Fibroblast of pulmonary artery (primary cell): ENCODE measurements around the gene CEP70.

Experiments
- DNase-seq: peaks from one replicate; pipeline ENCODE4 v3.0.0-alpha.2; 2010; ENCODE audit warnings: low read depth
- H3K4me3 ChIP-seq: replicated peaks from 2 replicates; pipeline ENCODE4 v1.5.1; 2011; ENCODE audit warnings: low read depth, mild to moderate bottlenecking, control low read depth, low read length, moderate library complexity
- TF ChIP-seq, protein P1 (sequence below): IDR thresholded peaks from 2 replicates; pipeline ENCODE4 v1.5.1; 2011; ENCODE audit warnings: mild to moderate bottlenecking, control low read depth, low read length, inconsistent platforms; ENCODE audit errors: missing control alignments

Gene CEP70

DNA sequence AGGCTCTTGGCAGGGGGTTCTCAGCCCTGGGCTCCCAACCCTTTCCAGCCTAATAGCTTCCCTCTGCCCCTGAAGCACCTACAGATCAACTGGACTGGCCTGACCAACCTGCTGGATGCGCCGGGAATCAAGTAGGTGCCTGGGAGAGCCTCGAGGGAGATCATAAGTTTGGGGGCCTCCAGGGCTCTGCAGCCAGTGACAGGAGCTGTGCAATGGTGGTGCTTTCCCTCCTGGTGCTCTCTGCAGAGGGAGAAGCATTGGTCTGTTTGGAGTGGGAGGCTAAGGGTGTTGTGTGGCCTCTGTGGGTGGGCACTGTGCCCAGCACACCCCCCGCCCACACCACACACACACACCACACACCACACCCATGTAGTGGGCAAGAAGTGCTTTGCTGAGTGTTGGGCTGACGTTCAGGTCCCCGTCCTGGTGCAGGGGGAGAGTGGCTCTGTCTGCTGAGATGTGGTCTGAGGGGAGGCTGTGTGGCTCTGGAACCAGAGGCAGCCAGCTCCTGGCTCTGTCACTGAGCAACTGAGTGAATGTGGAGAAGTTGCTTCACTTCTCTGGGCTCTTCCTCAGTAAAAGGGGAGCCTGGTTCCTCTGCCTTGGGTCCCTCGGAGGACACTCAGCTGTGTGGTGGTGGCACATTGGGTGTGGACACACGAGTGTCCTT is 133.4 kb downstream of the CEP70 start:
- DNase-seq, result no peak
- TF ChIP-seq, protein P1, sequence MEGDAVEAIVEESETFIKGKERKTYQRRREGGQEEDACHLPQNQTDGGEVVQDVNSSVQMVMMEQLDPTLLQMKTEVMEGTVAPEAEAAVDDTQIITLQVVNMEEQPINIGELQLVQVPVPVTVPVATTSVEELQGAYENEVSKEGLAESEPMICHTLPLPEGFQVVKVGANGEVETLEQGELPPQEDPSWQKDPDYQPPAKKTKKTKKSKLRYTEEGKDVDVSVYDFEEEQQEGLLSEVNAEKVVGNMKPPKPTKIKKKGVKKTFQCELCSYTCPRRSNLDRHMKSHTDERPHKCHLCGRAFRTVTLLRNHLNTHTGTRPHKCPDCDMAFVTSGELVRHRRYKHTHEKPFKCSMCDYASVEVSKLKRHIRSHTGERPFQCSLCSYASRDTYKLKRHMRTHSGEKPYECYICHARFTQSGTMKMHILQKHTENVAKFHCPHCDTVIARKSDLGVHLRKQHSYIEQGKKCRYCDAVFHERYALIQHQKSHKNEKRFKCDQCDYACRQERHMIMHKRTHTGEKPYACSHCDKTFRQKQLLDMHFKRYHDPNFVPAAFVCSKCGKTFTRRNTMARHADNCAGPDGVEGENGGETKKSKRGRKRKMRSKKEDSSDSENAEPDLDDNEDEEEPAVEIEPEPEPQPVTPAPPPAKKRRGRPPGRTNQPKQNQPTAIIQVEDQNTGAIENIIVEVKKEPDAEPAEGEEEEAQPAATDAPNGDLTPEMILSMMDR, result no peak
- no peak overlapping the region for H3K4me3 ChIP-seq

DNA sequence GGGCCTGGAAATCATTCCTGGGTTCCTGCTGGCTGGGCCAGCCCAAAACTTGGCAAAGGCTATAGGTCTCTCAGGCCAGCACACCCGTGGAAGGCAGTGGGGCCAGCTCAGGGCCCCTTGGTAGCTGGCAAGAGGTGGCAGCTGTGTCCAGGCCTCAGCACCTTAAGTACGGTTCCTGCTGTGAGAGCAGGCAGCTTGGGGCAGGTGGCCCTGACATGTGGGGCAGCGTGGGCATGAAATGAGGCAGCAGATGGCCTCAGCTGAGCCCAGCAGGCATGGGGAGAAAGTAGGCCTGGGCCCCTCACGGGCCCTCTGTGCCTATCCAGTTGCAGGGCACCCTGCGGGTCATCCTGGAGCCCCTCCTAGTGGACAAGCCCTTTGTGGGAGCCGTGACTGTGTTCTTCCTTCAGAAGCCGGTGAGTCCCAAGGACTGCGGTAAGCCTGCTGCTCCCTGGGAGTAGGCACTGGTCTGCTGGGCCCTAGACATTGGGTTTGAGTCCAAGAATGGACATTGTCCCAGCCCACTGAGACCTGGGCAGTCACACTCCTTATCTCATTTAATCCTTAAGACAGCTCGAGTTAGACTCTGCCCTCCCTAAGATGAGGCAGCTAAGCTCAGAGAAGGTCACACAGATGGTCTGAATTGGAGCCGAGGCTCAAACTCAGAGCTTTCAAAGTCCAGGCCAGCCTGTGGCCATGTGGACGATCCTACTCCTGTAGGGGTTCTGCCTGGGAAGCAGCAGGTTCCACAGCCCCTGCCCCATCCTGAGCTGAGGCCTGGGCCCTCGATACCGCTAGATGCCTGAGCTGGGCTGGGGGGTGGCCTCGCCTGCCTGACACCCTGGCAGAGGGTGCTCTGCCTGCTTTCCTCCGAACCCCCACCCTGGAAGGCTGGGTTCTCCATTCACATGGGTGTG is 134.2 kb downstream of the CEP70 start:
- H3K4me3 ChIP-seq, result no peak overlapping the region
- DNase-seq, result no peak
- TF ChIP-seq, protein P1, result no peak

DNA sequence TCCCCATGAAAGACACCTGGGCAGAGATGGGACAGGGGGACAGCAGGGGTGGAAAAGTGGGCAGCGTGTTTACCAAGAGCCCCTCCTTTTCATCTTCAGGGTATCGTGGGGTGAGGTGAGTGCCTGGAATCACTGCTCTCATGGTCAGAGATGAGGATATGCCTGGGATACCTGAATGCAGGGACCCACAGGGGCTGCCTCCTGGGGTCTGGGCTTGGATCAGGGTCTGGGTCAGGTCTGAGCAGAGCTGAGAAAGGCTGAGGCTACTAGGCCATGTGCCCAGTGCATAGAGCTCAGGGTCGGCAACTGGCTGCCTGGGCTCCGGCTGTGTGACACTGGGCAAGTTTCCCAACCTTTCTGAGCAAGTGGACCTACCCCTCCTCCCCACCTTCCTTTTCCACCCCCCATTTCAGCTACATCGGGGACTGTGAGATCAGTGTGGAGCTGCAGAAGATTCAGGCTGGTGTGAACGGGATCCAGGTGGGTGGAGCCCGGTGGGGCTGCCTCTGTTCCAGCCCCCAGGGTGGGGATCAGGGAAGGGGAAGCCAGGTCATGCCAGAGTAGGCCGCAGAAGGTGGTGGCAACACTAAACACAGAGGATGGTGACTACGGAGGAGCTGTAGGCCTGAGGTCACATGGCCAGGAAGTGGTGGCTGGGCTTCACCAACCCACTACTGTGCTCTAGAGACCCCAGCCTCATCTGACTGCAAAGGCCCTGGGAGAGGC is 135.1 kb downstream of the CEP70 start:
- TF ChIP-seq, protein P1, result no peak
- no peak for DNase-seq
- H3K4me3 ChIP-seq, result no peak overlapping the region

DNA sequence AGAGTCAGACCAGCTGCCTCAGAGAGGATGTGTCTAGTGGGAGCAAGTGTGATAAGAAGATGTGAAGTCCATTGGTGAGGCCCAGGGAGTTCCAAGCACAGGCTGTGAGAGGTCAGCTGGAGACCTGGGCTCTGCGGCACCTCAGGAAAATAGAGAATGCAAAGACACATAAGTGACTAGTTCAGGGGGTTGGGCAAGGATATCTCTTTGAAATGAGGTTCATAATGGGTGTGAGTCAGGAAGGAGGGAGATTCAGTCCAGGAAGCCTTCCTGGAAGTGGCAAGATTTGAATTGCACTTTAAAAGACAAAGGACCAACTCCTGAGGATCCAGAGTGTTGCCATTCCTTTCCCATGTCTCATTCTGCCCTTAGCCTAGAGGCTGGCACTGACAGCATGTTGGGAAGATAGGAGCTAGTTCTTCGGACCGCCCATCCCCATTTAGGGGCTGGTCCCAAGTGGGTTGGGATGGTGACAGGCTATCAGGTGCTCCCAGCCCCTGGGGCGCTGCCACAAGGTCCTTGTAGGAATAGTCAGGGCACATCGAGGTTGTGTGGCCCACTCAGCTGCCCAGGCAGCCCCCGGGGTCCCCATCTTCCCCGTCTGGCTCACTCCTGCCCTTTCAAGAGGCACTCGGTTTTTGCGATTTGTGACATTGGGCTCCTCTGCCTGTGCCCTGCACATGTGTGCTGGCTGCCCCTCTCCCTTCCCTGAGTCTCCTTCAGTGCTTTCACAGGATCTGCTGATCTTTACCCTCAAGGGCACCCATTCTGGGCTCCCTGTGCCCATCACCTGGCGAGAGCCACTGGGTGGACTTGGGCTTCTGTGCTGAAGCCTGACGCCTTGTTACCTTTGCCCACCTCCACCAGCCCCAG is 136.0 kb downstream of the CEP70 start:
- no peak overlapping the region for H3K4me3 ChIP-seq
- DNase-seq, result no peak
- TF ChIP-seq, protein P1, result no peak

DNA sequence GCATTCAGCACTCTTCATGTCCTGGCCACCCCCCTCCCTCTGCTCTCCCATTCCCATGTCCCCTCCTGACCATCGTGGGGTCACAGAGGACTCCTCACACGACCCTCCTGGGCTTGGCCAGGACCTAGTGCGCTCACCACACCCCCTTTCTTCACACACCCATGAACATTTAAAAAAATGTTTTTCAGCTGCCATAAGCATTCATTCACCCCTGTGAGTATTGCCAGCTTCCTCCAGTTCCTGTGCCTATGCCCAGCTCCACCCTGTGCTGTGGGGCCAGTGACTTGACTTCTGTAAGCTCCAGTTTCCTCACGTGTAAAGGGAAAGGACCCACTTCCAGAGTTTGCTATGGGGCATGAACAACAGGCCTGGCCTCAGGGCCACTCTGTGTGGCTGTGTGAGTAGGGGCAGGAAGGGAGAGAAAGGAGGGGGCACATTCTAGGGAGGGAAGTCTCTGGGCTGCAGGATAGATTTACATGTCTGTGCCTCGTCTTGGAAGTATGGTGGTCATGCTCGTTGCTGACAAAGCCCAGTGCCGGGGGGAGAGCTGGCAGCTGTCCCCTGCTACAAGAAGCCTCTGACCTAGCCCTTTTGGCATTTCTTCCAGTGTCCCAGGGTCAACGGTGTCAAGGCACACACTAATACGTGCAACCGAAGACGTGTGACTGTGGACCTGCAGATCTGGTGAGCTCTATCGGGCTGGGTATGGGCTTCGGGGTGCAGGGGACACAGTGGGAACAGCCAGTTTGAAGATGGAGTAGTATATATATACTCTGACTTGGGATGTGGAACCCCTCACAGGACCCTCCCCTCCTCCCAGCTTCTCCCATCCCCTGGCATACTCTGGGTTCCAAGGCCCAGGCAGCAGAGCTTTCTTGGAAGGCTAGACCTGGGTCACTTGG is 136.8 kb downstream of the CEP70 start:
- H3K4me3 ChIP-seq, result no peak overlapping the region
- TF ChIP-seq, protein P1, result no peak
- no peak for DNase-seq
